ENCODE measurements around the gene CTDSP1.

Gene CTDSP1, protein sequence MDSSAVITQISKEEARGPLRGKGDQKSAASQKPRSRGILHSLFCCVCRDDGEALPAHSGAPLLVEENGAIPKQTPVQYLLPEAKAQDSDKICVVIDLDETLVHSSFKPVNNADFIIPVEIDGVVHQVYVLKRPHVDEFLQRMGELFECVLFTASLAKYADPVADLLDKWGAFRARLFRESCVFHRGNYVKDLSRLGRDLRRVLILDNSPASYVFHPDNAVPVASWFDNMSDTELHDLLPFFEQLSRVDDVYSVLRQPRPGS

DNA sequence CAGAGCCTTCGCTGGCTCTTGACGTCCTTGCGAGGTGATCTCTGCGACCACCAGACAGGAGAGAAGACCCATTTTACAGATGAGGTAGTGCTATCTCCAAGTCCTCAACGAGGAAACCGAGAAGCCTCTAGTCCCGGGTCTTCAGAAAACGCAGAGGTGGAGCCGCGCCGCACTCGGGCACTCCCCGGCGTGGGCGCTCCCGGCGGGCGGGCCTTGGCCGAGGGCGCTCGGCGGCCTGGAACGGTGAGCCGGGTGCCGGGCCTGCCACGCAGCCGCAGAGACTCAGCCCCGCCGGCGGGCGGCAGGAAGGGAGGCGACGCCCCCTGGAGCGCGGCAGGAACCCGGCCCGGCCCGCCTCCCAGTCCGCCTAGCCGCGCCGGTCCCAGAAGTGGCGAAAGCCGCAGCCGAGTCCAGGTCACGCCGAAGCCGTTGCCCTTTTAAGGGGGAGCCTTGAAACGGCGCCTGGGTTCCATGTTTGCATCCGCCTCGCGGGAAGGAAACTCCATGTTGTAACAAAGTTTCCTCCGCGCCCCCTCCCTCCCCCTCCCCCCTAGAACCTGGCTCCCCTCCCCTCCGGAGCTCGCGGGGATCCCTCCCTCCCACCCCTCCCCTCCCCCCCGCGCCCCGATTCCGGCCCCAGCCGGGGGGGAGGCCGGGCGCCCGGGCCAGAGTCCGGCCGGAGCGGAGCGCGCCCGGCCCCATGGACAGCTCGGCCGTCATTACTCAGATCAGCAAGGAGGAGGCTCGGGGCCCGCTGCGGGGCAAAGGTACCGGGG, at the start of gene CTDSP1:
CTDSP1 (plus strand) TSS at position 478 of the 776 bp plus-strand sequence; CDS start at position 701, 223 bp downstream.
- DNase-seq (ENCODE audit: low read depth in 2 of 2, low spot score in 1 of 2): peak; percentile 81 to 87

DNA sequence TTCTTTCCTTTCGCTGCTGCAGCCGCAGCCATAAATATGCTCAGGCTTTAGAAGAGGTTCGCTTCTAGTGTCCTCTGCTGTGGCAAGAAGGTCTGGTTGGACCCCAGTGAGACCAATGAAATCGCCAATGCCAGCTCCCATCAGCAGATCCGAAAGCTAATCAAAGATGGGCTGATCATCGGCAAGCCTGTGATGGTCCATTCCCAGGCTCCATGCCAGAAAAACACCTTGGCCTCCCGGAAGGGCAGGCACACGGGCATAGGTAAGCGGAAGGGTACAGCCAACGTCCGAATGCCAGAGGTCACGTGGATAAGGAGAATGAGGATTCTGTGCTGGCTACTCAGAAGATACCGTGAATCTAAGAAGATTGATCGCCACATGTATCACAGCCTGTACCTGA, 45.6 kb upstream of the CTDSP1 start:
- no peak for DNase-seq (ENCODE audit: low read depth in 2 of 2, low spot score in 1 of 2)

DNA sequence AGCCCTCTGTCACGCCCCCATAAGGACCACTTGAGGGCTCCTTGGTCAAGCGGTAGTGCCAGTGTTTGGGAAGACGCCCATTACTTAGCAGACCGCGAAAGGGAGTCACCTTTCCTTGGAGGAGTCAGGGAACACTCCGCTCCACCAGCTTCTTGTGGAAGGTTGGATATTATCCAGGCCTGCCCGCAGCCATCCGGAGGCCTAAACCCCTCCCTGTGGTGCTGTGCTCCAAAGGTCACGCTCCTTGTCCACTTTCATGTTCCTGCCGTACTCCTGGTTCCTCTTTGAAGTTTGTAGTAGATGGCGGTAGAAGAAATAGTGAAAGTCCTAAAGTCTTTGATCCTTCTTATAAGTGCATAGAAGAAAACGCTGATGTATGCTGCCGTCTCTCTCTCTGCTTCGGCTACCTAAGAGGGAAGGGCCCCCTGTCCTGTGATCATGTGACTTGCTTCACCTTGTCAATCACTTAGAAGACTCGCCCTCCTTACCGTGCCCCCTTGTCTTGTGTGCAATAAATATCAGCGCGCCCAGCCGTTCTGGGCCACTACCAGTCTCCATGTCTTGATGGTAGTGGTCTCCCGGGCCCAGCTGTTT, 44.7 kb upstream of the CTDSP1 start:
- no peak for DNase-seq (ENCODE audit: low read depth in 2 of 2, low spot score in 1 of 2)

DNA sequence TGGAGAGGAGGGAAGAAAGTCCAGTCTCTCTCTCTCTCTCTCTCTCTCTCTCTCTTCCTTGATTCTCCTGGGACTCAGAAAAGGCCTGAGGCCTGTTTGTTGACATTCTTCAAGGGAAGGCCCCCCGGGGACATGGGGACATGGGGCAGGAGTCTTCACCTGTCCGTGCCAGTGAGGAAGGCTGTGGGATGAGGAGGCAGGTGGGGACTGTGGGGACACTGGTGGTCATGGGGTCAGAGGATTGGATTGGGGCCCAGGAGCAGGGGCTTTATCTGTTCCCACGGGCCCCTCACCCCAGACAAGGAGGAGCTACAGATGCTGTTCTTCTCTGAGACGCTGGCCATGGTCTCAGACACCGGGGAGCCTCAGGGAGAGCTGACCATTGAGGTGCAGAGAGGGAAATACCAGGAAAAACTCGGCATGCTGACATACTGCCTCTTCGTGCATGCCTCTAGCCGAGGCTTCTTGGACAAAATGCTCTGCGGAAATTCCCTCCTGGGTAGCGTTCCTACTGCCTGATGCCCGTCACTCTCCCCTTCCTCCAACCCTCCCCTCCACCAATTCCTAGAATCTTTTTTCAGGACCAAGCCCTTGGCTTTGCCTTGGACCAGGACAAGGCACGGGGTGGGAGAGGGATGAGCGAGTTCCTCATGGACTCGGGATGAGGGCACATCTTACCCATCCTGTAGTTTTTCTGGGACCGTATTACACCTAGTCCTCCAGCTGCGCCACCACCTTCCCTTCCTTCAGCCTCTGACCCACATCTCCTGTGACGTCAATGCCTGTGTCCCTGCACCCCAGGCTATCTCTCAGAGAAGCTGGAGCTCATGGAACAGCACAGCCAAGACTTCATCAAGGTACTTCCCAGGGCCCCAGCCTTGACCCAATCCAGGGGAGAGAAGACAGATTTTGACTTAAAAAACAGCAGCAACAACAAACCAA, 42.2 kb upstream of the CTDSP1 start:
- DNase-seq (ENCODE audit: low read depth in 2 of 2, low spot score in 1 of 2): no peak

DNA sequence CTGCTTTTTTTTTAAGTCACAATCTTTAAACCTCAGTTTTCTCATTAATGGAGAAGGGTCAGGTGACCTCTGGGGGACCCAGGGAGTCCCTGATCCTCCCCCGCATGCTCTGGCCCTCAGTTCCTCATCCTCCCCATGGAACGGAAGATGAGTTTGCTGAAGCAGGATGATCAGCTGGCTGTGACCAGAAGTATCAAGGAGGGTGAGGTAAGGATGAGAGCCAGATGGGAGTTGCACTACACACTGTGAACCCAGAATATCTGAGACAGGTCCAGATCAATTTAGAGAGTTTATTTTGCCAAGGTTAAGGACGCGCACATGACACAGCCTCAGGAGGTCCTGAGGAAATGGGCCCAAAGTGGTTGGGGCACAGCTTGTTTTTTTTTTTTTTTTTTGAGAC, 39.2 kb upstream of the CTDSP1 start:
- no peak for DNase-seq (ENCODE audit: low read depth in 2 of 2, low spot score in 1 of 2)

DNA sequence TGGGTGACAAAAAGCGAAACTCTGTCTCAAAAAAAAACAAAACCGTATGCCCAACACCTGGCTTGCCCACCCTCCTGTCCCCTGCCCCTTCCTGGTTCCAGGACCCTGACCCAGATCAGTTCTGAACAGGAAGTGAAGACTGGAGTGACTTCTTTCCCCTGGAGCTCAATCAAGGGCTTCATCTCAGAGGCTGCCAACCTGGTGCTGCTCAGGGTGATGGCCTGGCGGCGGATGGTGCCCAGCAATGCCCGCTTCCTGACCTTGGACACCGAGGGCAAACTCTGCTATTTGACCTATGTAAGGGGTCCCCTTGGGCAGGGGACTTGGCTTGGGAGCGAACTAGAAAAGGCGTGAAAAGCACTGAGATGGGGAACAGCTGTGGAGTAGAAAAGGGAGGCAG, 37.1 kb upstream of the CTDSP1 start:
- no peak for DNase-seq (ENCODE audit: low read depth in 2 of 2, low spot score in 1 of 2)

DNA sequence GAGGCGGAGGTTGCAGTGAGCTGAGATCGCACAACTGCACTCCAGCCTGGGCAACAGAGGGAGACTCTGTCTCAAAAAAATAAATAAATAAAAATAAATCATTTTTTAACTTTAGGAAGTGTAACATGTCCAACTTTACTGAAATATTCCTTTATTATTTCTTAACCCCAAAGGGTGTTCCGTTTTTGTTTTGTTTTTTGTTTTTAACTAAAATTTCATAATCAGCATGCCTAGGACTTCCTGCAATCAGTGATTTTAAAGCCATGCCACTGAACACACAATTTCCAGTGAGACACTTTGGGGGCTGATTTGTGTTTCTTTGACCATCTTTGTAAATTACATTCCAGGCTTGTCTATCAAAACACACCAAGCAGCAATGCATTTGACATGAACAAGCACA, 35.9 kb upstream of the CTDSP1 start:
- no peak for DNase-seq (ENCODE audit: low read depth in 2 of 2, low spot score in 1 of 2)

DNA sequence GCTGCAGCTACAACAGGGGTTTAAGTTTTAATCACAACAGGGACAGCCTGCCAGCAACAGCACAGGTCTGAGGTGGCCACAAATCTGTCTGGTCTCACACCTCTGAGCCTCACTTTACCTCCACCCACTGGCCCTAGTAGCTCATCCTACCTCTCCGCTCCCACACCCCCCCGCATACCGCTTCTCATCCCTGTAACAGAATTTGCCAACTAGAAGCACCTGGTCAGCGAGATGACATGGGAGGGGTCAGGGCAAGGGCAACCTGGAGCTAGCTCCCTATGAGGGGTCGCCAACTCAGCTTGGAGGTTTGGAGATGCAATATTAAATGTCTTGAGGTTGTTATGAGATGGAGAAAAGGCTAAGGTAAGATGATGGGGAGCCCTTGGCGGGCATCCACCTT, 35.5 kb upstream of the CTDSP1 start:
- no peak for DNase-seq (ENCODE audit: low read depth in 2 of 2, low spot score in 1 of 2)

DNA sequence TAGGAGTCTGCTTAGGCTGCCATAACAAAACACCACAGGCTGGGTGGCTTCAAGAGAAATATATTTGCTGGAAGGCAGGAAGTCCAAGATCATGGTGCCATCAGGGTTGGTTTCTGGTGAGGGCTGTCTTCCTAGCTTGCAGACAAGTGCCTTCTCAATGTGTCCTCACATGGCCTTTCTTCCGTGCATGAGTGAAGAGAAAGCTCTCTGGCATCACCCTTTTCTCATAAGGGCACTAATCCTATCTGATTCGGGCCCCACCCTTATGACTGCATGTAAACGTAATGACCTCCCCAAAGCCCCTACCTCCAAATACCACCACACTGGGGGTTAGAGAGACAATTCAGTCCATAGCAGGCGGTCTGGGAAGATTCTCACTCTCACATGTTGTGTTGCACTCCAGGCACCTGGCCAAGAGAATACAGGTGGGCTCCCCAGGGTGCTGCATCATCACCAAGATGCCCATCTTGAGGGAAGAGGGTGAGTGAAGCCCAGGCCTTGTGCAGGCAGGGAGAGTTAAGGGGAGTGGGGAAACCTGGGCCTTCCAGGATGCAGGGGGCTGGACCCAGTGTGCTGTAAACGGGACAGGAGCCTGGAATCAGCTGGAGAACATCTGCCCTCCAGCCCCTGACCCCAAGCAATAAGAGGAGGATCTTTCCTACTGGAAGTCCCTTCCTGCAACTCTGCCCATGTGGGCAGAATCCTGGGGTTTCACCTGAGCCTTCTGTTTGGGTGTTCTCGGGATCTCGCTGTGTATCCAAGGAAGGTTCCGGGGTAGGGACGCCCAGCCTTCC, 32.9 kb upstream of the CTDSP1 start:
- DNase-seq (ENCODE audit: low read depth in 2 of 2, low spot score in 1 of 2): no peak

DNA sequence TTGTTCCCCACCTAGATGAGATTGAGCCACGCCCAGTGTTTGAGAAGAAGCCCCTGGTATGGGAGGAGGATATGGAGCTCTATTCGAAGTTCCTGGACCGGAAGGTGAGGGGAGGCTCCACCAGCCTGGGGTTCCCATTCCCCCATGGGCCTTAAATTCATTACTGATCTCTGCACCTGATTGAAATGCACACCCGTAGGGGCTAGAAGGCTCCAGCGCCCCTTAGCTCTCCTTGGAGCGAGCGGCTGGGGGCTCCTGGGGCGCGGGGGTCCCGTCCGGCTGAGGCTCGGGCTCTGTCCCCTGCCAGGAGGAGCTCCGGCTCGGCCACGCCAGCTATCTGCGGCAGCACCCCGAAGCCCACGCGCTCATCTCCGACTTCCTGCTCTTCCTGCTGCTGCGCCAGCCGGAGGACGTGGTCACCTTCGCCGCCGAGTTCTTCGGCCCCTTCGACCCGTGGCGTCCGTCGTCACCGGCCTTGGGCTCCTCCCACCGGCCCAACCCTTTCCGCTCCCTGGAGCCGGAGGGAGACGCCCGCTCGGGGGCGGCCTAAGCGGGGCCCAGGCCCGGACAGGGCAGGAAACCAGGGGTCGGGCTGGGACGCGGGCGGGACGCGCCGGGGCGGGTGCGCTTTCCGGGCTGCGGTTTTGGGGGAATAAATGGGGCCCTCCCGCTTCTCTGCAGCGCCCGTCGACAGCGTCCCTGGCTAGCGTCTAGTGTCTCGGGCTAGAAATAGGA, 32.1 kb upstream of the CTDSP1 start:
- peak; percentile 39 to 58 for DNase-seq (ENCODE audit: low read depth in 2 of 2, low spot score in 1 of 2)

DNA sequence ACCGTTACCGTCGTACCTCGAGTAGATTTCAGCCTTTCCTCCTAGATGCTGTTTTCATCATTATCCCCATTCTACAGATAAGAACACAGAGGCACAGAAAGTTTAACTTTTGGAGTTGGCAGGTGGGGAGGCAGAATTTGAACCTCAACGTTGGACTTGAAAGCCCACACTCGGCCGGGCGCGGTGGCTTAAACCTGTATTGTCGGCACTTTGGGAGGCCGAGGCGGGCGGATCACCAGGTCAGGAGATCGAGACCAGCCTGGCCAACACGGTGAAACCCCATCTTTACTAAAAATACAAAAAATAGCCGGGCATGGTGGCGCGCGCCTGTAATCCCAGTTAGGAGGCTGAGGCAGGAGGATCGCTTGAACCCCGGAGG, 31.5 kb upstream of the CTDSP1 start:
- no peak for DNase-seq (ENCODE audit: low read depth in 2 of 2, low spot score in 1 of 2)

DNA sequence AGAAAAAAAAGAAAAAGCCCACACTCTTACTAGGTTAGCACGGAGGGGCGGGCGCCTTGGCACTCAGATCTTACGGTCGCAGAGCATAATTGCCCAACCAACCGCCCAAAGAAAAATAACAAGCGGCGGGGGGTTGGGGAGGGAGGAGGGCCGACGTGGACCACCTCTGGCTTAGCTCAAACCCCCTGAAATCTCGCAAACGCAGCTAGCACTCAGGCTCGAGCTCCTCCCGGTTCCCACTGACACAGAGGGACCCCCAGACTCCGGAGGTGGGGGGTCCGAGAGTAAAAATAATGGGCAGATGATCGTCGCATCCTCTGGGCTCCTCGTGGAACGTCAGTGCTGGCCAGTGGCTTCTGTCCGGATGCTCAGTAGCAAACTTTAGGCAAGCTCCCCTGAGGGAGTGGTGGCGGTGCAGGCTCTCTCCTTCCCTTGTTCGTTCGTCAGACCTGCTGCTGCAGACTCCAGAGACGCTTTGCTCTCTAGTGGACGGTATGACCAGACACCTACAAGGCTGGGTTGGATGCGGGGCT, 31.0 kb upstream of the CTDSP1 start:
- DNase-seq (ENCODE audit: low read depth in 2 of 2, low spot score in 1 of 2): no peak

DNA sequence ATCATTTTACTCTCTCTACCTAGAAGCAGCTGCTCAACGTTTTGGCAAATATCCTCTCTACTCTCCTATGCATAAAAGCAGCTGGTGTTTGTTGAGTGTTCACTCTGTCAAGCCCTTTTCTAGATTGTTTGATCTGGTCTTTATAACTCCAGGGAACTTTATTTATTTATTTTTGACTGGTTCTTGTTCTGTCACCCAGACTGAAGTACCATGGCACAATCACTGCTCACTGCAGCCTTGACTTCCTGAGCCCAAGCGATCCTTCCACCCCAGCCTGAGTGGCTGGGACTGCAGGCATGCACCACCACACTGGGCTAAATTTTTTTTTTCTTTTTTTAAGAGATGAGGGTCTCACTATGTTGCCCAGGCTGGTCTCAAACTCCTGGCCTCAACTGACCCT, 30.3 kb upstream of the CTDSP1 start:
- DNase-seq (ENCODE audit: low read depth in 2 of 2, low spot score in 1 of 2): no peak

DNA sequence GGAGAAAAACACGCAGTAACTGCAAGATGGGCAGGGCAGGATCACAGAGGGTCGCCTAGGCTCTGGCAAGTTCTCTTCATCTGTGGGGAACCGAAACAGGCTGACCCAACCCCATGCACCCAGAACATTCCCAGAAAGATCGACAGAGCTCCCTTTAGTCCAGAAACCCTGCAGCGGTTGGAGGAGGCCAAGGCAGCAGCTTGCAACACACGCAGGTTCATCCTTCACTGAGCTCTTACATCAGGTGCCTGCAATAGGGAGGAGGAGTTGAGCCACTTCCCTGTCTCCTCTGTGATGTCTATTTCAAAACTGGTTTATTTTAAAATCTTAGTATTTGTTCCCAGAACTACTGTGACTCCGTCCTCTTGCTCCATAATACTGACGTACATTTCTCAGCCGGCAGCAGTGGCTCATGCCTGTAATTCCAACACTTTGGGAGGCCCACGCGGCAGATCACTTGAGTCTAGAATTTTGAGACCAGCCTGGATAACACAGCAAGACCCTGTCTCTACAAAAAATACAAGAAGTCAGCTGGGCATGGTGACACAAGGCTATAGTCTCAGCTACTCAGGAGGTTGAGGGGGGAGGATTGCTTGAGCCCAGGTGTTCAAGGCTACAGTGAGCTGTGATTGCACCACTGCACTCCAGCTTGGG, 29.1 kb upstream of the CTDSP1 start:
- no peak for DNase-seq (ENCODE audit: low read depth in 2 of 2, low spot score in 1 of 2)

DNA sequence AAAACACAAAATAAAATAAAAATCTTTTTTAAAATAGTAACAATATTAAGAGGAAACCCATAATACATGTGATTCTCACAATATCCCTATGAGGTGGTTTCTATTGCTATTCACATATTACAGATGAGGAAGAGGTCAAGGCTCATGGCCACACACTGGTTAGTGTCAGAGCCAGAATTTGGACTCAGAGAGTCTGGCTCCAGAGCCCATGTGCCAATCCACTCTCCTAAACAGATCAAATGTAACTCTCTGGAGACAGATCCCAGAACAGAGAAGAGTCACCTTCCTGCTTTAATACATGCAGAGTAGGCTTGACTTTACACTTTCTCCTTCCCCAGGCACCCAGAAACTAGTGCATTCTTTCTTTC, 27.7 kb upstream of the CTDSP1 start:
- DNase-seq (ENCODE audit: low read depth in 2 of 2, low spot score in 1 of 2): no peak

DNA sequence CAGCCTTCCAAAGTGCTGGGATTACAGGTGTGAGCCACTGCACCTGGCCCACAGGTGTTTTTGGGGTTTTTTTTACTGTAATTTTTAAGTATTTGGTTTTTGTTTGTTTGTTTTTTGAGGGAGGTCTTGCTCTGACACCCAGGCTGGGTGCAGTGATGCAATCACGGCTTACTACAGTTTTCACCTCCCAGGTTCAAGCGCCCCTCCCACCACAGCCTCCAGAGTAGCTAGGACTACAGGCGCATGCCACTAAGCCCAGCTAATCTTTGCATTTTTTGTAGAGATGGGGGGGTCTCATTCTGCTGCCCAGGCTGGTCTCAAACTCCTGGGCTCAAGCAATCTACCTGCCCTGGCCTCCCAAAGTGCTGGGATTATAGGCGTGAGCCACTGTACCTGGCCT, 24.9 kb upstream of the CTDSP1 start:
- no peak for DNase-seq (ENCODE audit: low read depth in 2 of 2, low spot score in 1 of 2)

DNA sequence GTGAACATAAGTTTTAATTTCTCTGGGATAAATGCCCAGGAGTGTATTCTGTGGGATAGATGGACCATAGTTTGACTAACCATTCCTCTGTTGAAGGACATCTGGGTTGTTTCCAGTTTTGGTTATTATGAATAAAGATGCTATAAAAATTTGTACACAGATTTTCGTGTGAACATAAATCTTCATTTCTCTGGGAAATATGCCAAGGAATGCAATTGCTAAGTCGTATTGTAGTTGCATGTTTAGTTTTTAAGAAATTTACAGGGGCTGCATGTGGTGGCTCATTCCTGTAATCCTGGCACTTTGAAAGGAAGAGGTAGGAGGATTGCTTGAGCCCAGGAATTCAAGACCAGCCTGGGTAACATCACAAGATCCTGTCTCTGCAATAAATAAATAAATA, 24.5 kb upstream of the CTDSP1 start:
- no peak for DNase-seq (ENCODE audit: low read depth in 2 of 2, low spot score in 1 of 2)

DNA sequence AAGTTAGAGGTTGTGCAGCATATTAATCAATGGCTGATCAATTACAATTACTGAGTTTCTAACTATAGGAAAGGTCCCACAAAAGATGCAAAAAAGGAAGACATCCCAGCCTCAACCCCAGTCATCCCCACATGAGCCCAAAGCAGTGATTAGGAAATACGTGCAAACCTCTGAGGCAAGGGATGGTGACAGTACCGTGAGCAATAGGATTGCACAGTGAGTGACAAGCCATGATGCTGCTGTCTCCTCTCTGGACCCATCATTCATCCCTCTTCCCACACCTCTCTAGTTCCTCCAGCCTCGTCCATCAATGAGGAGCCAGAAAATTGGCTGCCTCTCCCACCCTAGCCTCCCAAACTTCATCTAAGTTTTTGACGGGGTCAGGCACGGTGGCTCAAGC, 21.6 kb upstream of the CTDSP1 start:
- no peak for DNase-seq (ENCODE audit: low read depth in 2 of 2, low spot score in 1 of 2)

DNA sequence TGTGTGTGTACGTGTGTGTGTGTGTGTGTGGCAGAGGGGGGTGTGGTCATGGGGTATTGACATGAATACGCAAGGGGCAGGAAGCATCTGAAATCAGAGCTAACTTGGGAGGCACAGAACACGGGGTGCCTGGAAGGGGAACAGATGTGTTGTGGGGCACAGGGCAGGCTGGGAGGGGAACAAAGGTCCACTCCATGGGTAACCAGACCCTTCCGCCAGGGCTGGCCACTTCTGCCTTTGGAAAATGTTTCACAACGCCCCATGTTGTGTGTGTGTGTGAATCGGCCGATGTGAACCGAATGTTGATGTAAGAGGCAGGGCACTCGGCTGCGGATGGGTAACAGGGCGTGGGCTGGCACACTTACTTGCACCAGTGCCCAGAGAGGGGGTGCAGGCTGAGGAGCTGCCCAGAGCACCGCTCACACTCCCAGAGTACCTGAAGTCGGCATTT, 17.7 kb upstream of the CTDSP1 start, which contains the start of gene SLC11A1:
SLC11A1 (plus strand) TSS at position 358 of the 451 bp plus-strand sequence. CDS start 96 bp downstream, outside the sequence.
- no peak for DNase-seq (ENCODE audit: low read depth in 2 of 2, low spot score in 1 of 2)
